Measurements from ENCODE around the gene DUSP18.
"Not testable (repeated sequence)": the region's sequence is repeated elsewhere in the genome, so short reads cannot be mapped to it uniquely, and the experiment has no call there.

Gene DUSP18

GRCh38 chr22:30691204-30691603 is 23.5 kb upstream of the DUSP18 start:
- H3K4me3 Mint-ChIP-seq, result no peak overlapping the region
- peaks cover 20% of the 10 kb centered on the region for H3K27me3 Mint-ChIP-seq

GRCh38 chr22:30689622-30690021 is 21.9 kb upstream of the DUSP18 start:
- Mint-ChIP-seq H3K9me3 (no peaks in the 10 kb centered on the region), H3K36me3 (ENCODE audit: low read depth) (no peaks in the 10 kb centered on the region), H3K27ac (no peak overlapping the region), H3K4me3 (no peak overlapping the region), H3K4me1 (ENCODE audit: low read depth) (peaks cover 5% of the 10 kb centered on the region), H3K27me3 (peaks cover 11% of the 10 kb centered on the region)

More at GRCh38 chr22:30691204-30691603, 23.5 kb upstream of the DUSP18 start:
- Mint-ChIP-seq H3K27ac (no peak overlapping the region), H3K4me1 (ENCODE audit: low read depth) (peaks cover 5% of the 10 kb centered on the region), H3K9me3 (no peaks in the 10 kb centered on the region), H3K36me3 (ENCODE audit: low read depth) (no peaks in the 10 kb centered on the region)

GRCh38 chr22:30687358-30687757 is 19.7 kb upstream of the DUSP18 start:
- H3K4me3 Mint-ChIP-seq, result no peak overlapping the region
- H3K27me3 Mint-ChIP-seq, result no peaks in the 10 kb centered on the region
- no peak overlapping the region for H3K27ac Mint-ChIP-seq
- no peaks in the 10 kb centered on the region for H3K9me3 Mint-ChIP-seq
- no peaks in the 10 kb centered on the region for H3K4me1 Mint-ChIP-seq (ENCODE audit: low read depth)
- no peaks in the 10 kb centered on the region for H3K36me3 Mint-ChIP-seq (ENCODE audit: low read depth)

- H3K27me3 Mint-ChIP-seq, result no peaks in the 10 kb centered on the region
- no peak overlapping the region for H3K4me3 Mint-ChIP-seq
- H3K27ac Mint-ChIP-seq, result no peak overlapping the region
- no peaks in the 10 kb centered on the region for H3K36me3 Mint-ChIP-seq (ENCODE audit: low read depth)
- no peaks in the 10 kb centered on the region for H3K9me3 Mint-ChIP-seq
- H3K4me1 Mint-ChIP-seq (ENCODE audit: low read depth), result no peaks in the 10 kb centered on the region
Observed at GRCh38 chr22:30685178-30685577, 17.5 kb upstream of the DUSP18 start.

GRCh38 chr22:30681831-30682230 is 14.2 kb upstream of the DUSP18 start:
- no peaks in the 10 kb centered on the region for H3K36me3 Mint-ChIP-seq (ENCODE audit: low read depth)
- H3K9me3 Mint-ChIP-seq, result no peaks in the 10 kb centered on the region
- H3K27me3 Mint-ChIP-seq, result peaks cover 10% of the 10 kb centered on the region
- H3K27ac Mint-ChIP-seq, result no peak overlapping the region
- no peak overlapping the region for H3K4me3 Mint-ChIP-seq
- no peaks in the 10 kb centered on the region for H3K4me1 Mint-ChIP-seq (ENCODE audit: low read depth)

- no peaks in the 10 kb centered on the region for H3K36me3 Mint-ChIP-seq (ENCODE audit: low read depth)
- H3K9me3 Mint-ChIP-seq, result no peaks in the 10 kb centered on the region
- peaks cover 10% of the 10 kb centered on the region for H3K27me3 Mint-ChIP-seq
- H3K4me3 Mint-ChIP-seq, result no peak overlapping the region
- H3K27ac Mint-ChIP-seq, result no peak overlapping the region
- H3K4me1 Mint-ChIP-seq (ENCODE audit: low read depth), result no peaks in the 10 kb centered on the region
Observed at GRCh38 chr22:30680991-30681770, 13.5 kb upstream of the DUSP18 start.

- H3K9me3 Mint-ChIP-seq; H3K27me3 Mint-ChIP-seq; H3K27ac Mint-ChIP-seq; H3K36me3 Mint-ChIP-seq (ENCODE audit: low read depth); H3K4me1 Mint-ChIP-seq (ENCODE audit: low read depth); H3K4me3 Mint-ChIP-seq: not testable (repeated sequence)
Observed at GRCh38 chr22:30679895-30680690, 12.4 kb upstream of the DUSP18 start.

- not testable (repeated sequence) for H3K9me3 Mint-ChIP-seq; H3K4me1 Mint-ChIP-seq (ENCODE audit: low read depth); H3K27me3 Mint-ChIP-seq; H3K4me3 Mint-ChIP-seq; H3K36me3 Mint-ChIP-seq (ENCODE audit: low read depth); H3K27ac Mint-ChIP-seq
Observed at GRCh38 chr22:30676565-30676964, 8.9 kb upstream of the DUSP18 start.

GRCh38 chr22:30675436-30675835 is 7.8 kb upstream of the DUSP18 start:
- no peaks in the 10 kb centered on the region for H3K9me3 Mint-ChIP-seq
- H3K4me1 Mint-ChIP-seq (ENCODE audit: low read depth), result no peaks in the 10 kb centered on the region
- no peak overlapping the region for H3K27ac Mint-ChIP-seq
- H3K4me3 Mint-ChIP-seq, result no peak overlapping the region
- H3K36me3 Mint-ChIP-seq (ENCODE audit: low read depth), result no peaks in the 10 kb centered on the region
- H3K27me3 Mint-ChIP-seq, result peaks cover 10% of the 10 kb centered on the region

- Mint-ChIP-seq H3K36me3 (ENCODE audit: low read depth) (no peaks in the 10 kb centered on the region), H3K4me3 (no peak overlapping the region), H3K27ac (no peak overlapping the region), H3K27me3 (peaks cover 10% of the 10 kb centered on the region), H3K4me1 (ENCODE audit: low read depth) (no peaks in the 10 kb centered on the region), H3K9me3 (no peaks in the 10 kb centered on the region)
Observed at GRCh38 chr22:30674482-30674881, 6.8 kb upstream of the DUSP18 start.

- Mint-ChIP-seq H3K36me3 (ENCODE audit: low read depth) (no peaks in the 10 kb centered on the region), H3K4me1 (ENCODE audit: low read depth) (peaks cover 6% of the 10 kb centered on the region), H3K27ac (no peak overlapping the region), H3K9me3 (no peaks in the 10 kb centered on the region), H3K27me3 (peaks cover 10% of the 10 kb centered on the region), H3K4me3 (no peak overlapping the region)
Observed at GRCh38 chr22:30673136-30673535, 5.5 kb upstream of the DUSP18 start.

- H3K4me3 Mint-ChIP-seq, result no peak overlapping the region
- peaks cover 18% of the 10 kb centered on the region for H3K4me1 Mint-ChIP-seq (ENCODE audit: low read depth)
- no peaks in the 10 kb centered on the region for H3K27me3 Mint-ChIP-seq
- H3K9me3 Mint-ChIP-seq, result no peaks in the 10 kb centered on the region
- no peak overlapping the region for H3K27ac Mint-ChIP-seq
- H3K36me3 Mint-ChIP-seq (ENCODE audit: low read depth), result no peaks in the 10 kb centered on the region
Observed at GRCh38 chr22:30671071-30671470, 3.4 kb upstream of the DUSP18 start.

GRCh38 chr22:30668386-30668710 is 673 bp upstream of the DUSP18 start:
- Mint-ChIP-seq H3K36me3 (ENCODE audit: low read depth) (peaks cover 10% of the 10 kb centered on the region), H3K9me3 (no peaks in the 10 kb centered on the region), H3K27me3 (no peaks in the 10 kb centered on the region), H3K4me3 (peak overlapping the region; percentile 95), H3K27ac (no peak overlapping the region), H3K4me1 (ENCODE audit: low read depth) (peaks cover 25% of the 10 kb centered on the region)

GRCh38 chr22:30667107-30667493 is 575 bp downstream of the DUSP18 start:
- Mint-ChIP-seq H3K9me3 (no peaks in the 10 kb centered on the region), H3K4me1 (ENCODE audit: low read depth) (peaks cover 25% of the 10 kb centered on the region), H3K27me3 (no peaks in the 10 kb centered on the region), H3K36me3 (ENCODE audit: low read depth) (peaks cover 20% of the 10 kb centered on the region), H3K27ac (peak overlapping the region; percentile 65), H3K4me3 (peak overlapping the region; percentile 95)

GRCh38 chr22:30665786-30666185 is 1.9 kb downstream of the DUSP18 start:
- Mint-ChIP-seq H3K27ac (no peak overlapping the region), H3K36me3 (ENCODE audit: low read depth) (peaks cover 25% of the 10 kb centered on the region), H3K9me3 (no peaks in the 10 kb centered on the region), H3K27me3 (no peaks in the 10 kb centered on the region), H3K4me3 (peak overlapping the region; percentile 95), H3K4me1 (ENCODE audit: low read depth) (peaks cover 25% of the 10 kb centered on the region)

All from stimulated activated naive CD8-positive, alpha-beta T cell treated with anti-CD3 and anti-CD28 coated beads, Interleukin-15, Interleukin-2, amounts not matched to agents 100 ng/mL and 50 ng/mL, for 24 hours (primary cell).